HepG2 (cell line): ENCODE data around the gene GARIN1A. TPM values are rescaled to one million over a fixed set of nuclear protein-coding genes. Genes with fewer than 3 reads are reported as not detected.

Experiments used
- ATAC-seq: fragments of 200-7000 bp; cut with Tn5 transposase; 3 replicates; pipeline ENCODE4 v1.9.1; 2020; ENCODE audit warnings: mild to moderate bottlenecking, moderate library complexity
- BruUV-seq: library from RNA; stranded (reverse); fragments of 400-500 nt; replicated peaks from 2 replicates; lab custom pipeline; 2021; lab: Mats Ljungman, UMichigan
- CTCF ChIA-PET: fragments of 300-600 bp; formaldehyde crosslinking; extraction: SDS; loops from one replicate; lab custom pipeline; 2021; ENCODE audit warnings: low total read pairs, inconsistent platforms, low intra/inter-chr PET ratio; lab: Yijun Ruan, JAX
- POLR2A ChIA-PET: fragments of 350-600 bp; sonication (Branson Sonifier 250); formaldehyde crosslinking; loops from one replicate; lab custom pipeline; 2020; ENCODE audit warnings: antibody characterized with exemption, inconsistent platforms; lab: Yijun Ruan, JAX
- DNase-seq: peaks from one replicate; pipeline ENCODE4 v3.0.0-alpha.2; 2015; ENCODE audit warnings: low spot score
- FAIRE-seq: peaks from 3 replicates; lab custom pipeline; 2011; peaks lifted over from hg19 to GRCh38; lab: Jason Lieb, UNC
- H2AFZ ChIP-seq: one replicate; pipeline ENCODE4 v1.6.1; 2011; ENCODE audit warnings: low read length, inconsistent platforms
- H3K27ac ChIP-seq: fragments of 300-600 bp; 3 replicates; pipeline ENCODE4 v1.8.0; 2011; ENCODE audit warnings: mixed run types, mild to moderate bottlenecking, mixed read lengths, low read length, inconsistent platforms; ENCODE audit not compliant: insufficient read depth; ENCODE audit errors: extremely low read length
- H3K27me3 ChIP-seq, 2 experiments: fragments of 200-600 bp in 1 of 2; 2 replicates in 1 of 2; 3 replicates in 1 of 2; pipeline versions ENCODE4 v1.6.0 to v1.8.0; 2011; ENCODE audit warnings: low read length in 2 of 2, mild to moderate bottlenecking in 2 of 2, moderate library complexity in 2 of 2, inconsistent platforms in 1 of 2; ENCODE audit not compliant: insufficient read depth in 2 of 2, control insufficient read depth in 1 of 2
- H3K36me3 ChIP-seq, 2 experiments: fragments of 200-600 bp in 1 of 2; replicated peaks in 1 of 2; 2 replicates in 1 of 2; 3 replicates in 1 of 2; pipeline versions ENCODE4 v1.5.1 to v1.8.0; 2011; ENCODE audit warnings: low read length in 2 of 2, inconsistent platforms in 1 of 2; ENCODE audit not compliant: insufficient read depth in 2 of 2, control insufficient read depth in 1 of 2
- H3K4me1 ChIP-seq: 2 replicates; pipeline ENCODE4 v1.5.1; 2012; ENCODE audit warnings: low read length, inconsistent platforms; ENCODE audit not compliant: insufficient read depth
- H3K4me2 ChIP-seq: 2 replicates; pipeline ENCODE4 v1.6.0; 2011; ENCODE audit warnings: low read depth, low read length, inconsistent platforms
- H3K4me3 ChIP-seq, 3 experiments: fragments of 200-600 bp in 1 of 3; sonication (generic), shearing (Covaris generic) in 1 of 3; replicated peaks in 1 of 3; 2 replicates each; pipeline ENCODE4 v1.5.1; 2011 to 2016; ENCODE audit warnings: low read length in 3 of 3, inconsistent platforms in 2 of 3, low read depth in 2 of 3, mild to moderate bottlenecking in 2 of 3, control low read depth in 1 of 3, mixed read lengths in 1 of 3; ENCODE audit not compliant: insufficient read depth in 1 of 3
- H3K79me2 ChIP-seq: one replicate; pipeline ENCODE4 v1.6.1; 2011; ENCODE audit warnings: low read length, inconsistent platforms; ENCODE audit not compliant: insufficient read depth
- H3K9ac ChIP-seq: 2 replicates; pipeline ENCODE4 v1.6.0; 2011; ENCODE audit warnings: mild to moderate bottlenecking, low read depth, low read length, inconsistent platforms; ENCODE audit not compliant: insufficient read depth
- H3K9me3 ChIP-seq: 2 replicates; pipeline ENCODE4 v1.5.1; 2012; ENCODE audit warnings: mild to moderate bottlenecking, low read length
- H4K20me1 ChIP-seq: 2 replicates; pipeline ENCODE4 v1.6.0; 2011; ENCODE audit warnings: inconsistent platforms, mild to moderate bottlenecking, low read length, moderate library complexity; ENCODE audit not compliant: insufficient read depth
- ARHGAP35 ChIP-seq: sonication (generic); formaldehyde crosslinking; IDR thresholded peaks from 2 replicates; pipeline ENCODE4 v1.9.0; 2022; ENCODE audit warnings: mild to moderate bottlenecking, inconsistent platforms, moderate library complexity, missing genetic modification reagents, borderline replicate concordance
- ATF4 ChIP-seq, 2 experiments: fragments of 450-650 bp in 1 of 2; sonication (generic) in 1 of 2; formaldehyde crosslinking; IDR thresholded peaks; 2 replicates each; pipeline versions ENCODE4 v1.5.0 to v1.8.0; 2020 to 2022; ENCODE audit warnings: mild to moderate bottlenecking in 1 of 2, missing genetic modification reagents in 1 of 2
- FOSL1 ChIP-seq: sonication (generic); formaldehyde crosslinking; IDR thresholded peaks from 2 replicates; pipeline ENCODE4 v1.9.0; 2021; ENCODE audit warnings: missing genetic modification reagents, borderline replicate concordance
- GTF2F1 ChIP-seq: fragments of 150-350 bp; IDR thresholded peaks from 2 replicates; pipeline ENCODE4 v1.6.1; 2014; ENCODE audit warnings: low read length
- HES4 ChIP-seq: sonication (generic); formaldehyde crosslinking; IDR thresholded peaks from 2 replicates; pipeline ENCODE4 v1.9.0; 2021; ENCODE audit warnings: mild to moderate bottlenecking, missing genetic modification reagents, borderline replicate concordance
- JUN ChIP-seq: sonication (generic); formaldehyde crosslinking; IDR thresholded peaks from 2 replicates; pipeline ENCODE4 v1.4.0; 2020; ENCODE audit warnings: mild to moderate bottlenecking, missing genetic modification reagents
- MED13 ChIP-seq: sonication (generic); formaldehyde crosslinking; IDR thresholded peaks from 2 replicates; pipeline ENCODE4 v1.5.0; 2020; ENCODE audit warnings: missing genetic modification reagents
- NFYC ChIP-seq: IDR thresholded peaks from 2 replicates; pipeline ENCODE4 v1.6.1; 2016; ENCODE audit warnings: missing genetic modification reagents, missing compliant biosample characterization
- SMYD3 ChIP-seq: sonication (generic); formaldehyde crosslinking; IDR thresholded peaks from 2 replicates; pipeline ENCODE4 v1.8.1; 2023; ENCODE audit warnings: mild to moderate bottlenecking, missing genetic modification reagents
- SRSF4 ChIP-seq: fragments of 200-400 bp; formaldehyde crosslinking; IDR thresholded peaks from one replicate; pipeline ENCODE4 v1.6.1; 2018; ENCODE audit warnings: mild to moderate bottlenecking, low read depth, low read length, moderate library complexity; ENCODE audit not compliant: poor library complexity, severe bottlenecking
- ZBTB38 ChIP-seq: sonication (generic); formaldehyde crosslinking; IDR thresholded peaks from 2 replicates; pipeline ENCODE4 v1.5.1; 2020; ENCODE audit warnings: mild to moderate bottlenecking, missing genetic modification reagents
- ZNF776 ChIP-seq: sonication (generic); formaldehyde crosslinking; IDR thresholded peaks from 2 replicates; pipeline ENCODE4 v1.4.0; 2020; ENCODE audit warnings: mild to moderate bottlenecking, missing genetic modification reagents
- ZNF790 ChIP-seq: sonication (generic); formaldehyde crosslinking; IDR thresholded peaks from 2 replicates; pipeline ENCODE4 v1.8.0; 2022; ENCODE audit warnings: missing genetic modification reagents, mild to moderate bottlenecking, borderline replicate concordance
- WGBS: methylation state at CpG from one replicate; pipeline ENCODE4 v1.1.6; 2017; ENCODE audit warnings: low lambda C conversion rate; 5-methylcytosine and 5-hydroxymethylcytosine counted together
- in situ Hi-C: cut with HindIII; loops from 2 replicates; pipeline ENCODE4 v1.10.0; 2017; ENCODE audit warnings: low pct_unique_long_range_greater_than_20kb; ENCODE audit not compliant: extremely low pct_ligation_motif_present
- intact Hi-C: fragments of 100-400 bp; cut with micrococcal nuclease; formaldehyde crosslinking; loops from one replicate; pipeline ENCODE4 v1.10.0; 2022; ENCODE audit not compliant: unreplicated experiment
- polyA plus RNA-seq, 8 experiments: library from polyadenylated mRNA; depleted of rRNA in 3 of 8; stranded (reverse) in 7 of 8; unstranded in 1 of 8; fragments of >200 nt; fragmentation: Illumina TruSeq in 4 of 8; extraction: Trizol in 4 of 8; gene quantifications; 2 replicates each; pipeline versions ENCODE4 v1.2.1 to v1.2.3, GENCODE V29; 2011 to 2016; ENCODE audit warnings: low read depth in 4 of 8, missing spikeins in 1 of 8, mixed read lengths in 1 of 8; ENCODE audit not compliant: insufficient read depth in 1 of 8
- total RNA-seq, 5 experiments: library from RNA; depleted of rRNA; stranded (reverse); fragments of >200 nt; fragmentation: Illumina TruSeq; extraction: Trizol; gene quantifications; 2 replicates each; pipeline ENCODE4 v1.2.3, GENCODE V29; 2016; ENCODE audit warnings: low read depth in 1 of 5
- TF ChIP-seq, protein P1 (sequence below): sonication (generic); formaldehyde crosslinking; IDR thresholded peaks from 2 replicates; pipeline ENCODE4 v1.9.0; 2021; ENCODE audit warnings: missing genetic modification reagents, borderline replicate concordance
- TF ChIP-seq, protein P2 (sequence below): sonication (generic); formaldehyde crosslinking; IDR thresholded peaks from 2 replicates; pipeline ENCODE4 v1.4.0; 2020; ENCODE audit warnings: mild to moderate bottlenecking, missing genetic modification reagents

GARIN1A gene
- total and polyA plus RNA-seq, 2 of the 13 experiments (the other 11 are each of a cell fraction or from before 2014, with no cell fraction given) = 0.12 TPM; not detected in 1

- TF ChIP-seq HES4 (CRISPR knock-in tag) (no peak), FOSL1 (no peak)
Measured at GRCh38 chr7:128661446-128661845, 10.6 kb upstream of the GARIN1A start (continued).

GRCh38 chr7:128662091-128662490, 10.0 kb upstream of the GARIN1A start:
- intact Hi-C loops = no loop called here

More at GRCh38 chr7:128662091-128662490, 10.0 kb upstream of the GARIN1A start:
- WGBS = 90% methylated on average over 3 of the region's 3 CpGs
- ATAC-seq = peak; percentile 42
- Histone ChIP-seq H3K4me3 (no peak overlapping the region), H3K36me3 (no peaks in the 10 kb centered on the region), H4K20me1 (no peaks in the 10 kb centered on the region), H3K27me3 (no peaks in the 10 kb centered on the region), H3K4me1 (no peaks in the 10 kb centered on the region), H2AFZ (no peak overlapping the region), H3K9me3 (peaks cover 15% of the 10 kb centered on the region), H3K27ac (no peak overlapping the region), H3K9ac (no peak overlapping the region), H3K79me2 (no peaks in the 10 kb centered on the region), H3K4me2 (no peak overlapping the region)
- BruUV-seq = no TSS peak
- ChIA-PET POLR2A (no interaction called here), CTCF (no interaction called here)
- FAIRE-seq = no peak
- in situ Hi-C loops = no loop called here
- no peak for TF ChIP-seq ZBTB38
- TF ChIP-seq SRSF4 = no peak
- TF ChIP-seq JUN = no peak
- no peak for TF ChIP-seq ARHGAP35
- no peak for TF ChIP-seq NFYC
- no peak for TF ChIP-seq SMYD3 (CRISPR knock-in tag)
- no peak for TF ChIP-seq ZNF776 (CRISPR knock-in tag)
- TF ChIP-seq, protein P1, sequence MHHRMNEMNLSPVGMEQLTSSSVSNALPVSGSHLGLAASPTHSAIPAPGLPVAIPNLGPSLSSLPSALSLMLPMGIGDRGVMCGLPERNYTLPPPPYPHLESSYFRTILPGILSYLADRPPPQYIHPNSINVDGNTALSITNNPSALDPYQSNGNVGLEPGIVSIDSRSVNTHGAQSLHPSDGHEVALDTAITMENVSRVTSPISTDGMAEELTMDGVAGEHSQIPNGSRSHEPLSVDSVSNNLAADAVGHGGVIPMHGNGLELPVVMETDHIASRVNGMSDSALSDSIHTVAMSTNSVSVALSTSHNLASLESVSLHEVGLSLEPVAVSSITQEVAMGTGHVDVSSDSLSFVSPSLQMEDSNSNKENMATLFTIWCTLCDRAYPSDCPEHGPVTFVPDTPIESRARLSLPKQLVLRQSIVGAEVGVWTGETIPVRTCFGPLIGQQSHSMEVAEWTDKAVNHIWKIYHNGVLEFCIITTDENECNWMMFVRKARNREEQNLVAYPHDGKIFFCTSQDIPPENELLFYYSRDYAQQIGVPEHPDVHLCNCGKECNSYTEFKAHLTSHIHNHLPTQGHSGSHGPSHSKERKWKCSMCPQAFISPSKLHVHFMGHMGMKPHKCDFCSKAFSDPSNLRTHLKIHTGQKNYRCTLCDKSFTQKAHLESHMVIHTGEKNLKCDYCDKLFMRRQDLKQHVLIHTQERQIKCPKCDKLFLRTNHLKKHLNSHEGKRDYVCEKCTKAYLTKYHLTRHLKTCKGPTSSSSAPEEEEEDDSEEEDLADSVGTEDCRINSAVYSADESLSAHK (CRISPR knock-in tag) = no peak
- no peak for TF ChIP-seq MED13 (CRISPR knock-in tag)
- no peak for TF ChIP-seq ATF4 (CRISPR knock-in tag; IDR thresholded peaks at IDR 0.05)
- TF ChIP-seq, protein P2, sequence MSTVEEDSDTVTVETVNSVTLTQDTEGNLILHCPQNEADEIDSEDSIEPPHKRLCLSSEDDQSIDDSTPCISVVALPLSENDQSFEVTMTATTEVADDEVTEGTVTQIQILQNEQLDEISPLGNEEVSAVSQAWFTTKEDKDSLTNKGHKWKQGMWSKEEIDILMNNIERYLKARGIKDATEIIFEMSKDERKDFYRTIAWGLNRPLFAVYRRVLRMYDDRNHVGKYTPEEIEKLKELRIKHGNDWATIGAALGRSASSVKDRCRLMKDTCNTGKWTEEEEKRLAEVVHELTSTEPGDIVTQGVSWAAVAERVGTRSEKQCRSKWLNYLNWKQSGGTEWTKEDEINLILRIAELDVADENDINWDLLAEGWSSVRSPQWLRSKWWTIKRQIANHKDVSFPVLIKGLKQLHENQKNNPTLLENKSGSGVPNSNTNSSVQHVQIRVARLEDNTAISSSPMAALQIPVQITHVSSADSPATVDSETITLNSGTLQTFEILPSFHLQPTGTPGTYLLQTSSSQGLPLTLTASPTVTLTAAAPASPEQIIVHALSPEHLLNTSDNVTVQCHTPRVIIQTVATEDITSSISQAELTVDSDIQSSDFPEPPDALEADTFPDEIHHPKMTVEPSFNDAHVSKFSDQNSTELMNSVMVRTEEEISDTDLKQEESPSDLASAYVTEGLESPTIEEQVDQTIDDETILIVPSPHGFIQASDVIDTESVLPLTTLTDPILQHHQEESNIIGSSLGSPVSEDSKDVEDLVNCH = no peak
- no peak for TF ChIP-seq ZNF790 (CRISPR knock-in tag)
- no peak for TF ChIP-seq GTF2F1
- DNase-seq = no peak
